A204.1 (cell line): ENCODE results near the gene KRTAP10-6.
"Not testable (repeated sequence)": the region's sequence is repeated elsewhere in the genome, so short reads cannot be mapped to it uniquely, and the experiment has no call there.

Source experiments
- FAIRE-seq: peaks from 2 replicates; lab custom pipeline; 2012; peaks lifted over from hg19 to GRCh38; lab: Jason Lieb, UNC

The KRTAP10-6 gene

DNA sequence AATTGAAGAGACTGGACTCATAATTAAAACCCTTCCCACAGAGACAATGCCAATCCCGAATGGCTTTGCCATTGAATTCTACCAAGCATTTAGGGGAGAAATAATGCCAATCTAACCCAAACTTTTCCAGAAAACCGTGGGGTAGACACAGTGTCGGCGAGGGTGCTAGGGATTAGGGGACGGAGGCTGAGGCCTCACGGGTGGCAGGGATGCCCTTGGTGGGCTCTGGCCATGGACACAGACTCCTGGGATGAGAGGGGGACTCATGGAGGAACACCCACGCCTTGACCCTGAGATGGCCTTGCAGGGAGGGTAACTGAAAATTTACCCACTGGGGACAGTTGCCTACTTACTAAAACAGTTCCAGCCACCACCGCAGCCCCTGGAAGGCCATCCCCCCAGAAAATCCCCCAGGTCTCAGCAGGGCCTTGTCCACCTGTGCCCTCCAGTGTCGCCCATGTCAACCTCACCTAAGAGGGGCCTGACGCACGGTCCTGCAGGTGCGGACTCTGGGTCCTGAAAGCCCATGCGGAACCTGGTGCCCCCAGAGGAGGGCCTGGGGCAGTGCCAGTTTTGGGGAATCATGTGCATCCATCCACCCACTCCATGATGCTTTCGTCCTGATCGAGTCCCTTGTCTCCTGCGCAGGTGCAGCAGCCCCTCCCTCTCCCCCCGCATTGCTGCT lies 13.8 kb downstream of the KRTAP10-6 start:
- no peak for FAIRE-seq

DNA sequence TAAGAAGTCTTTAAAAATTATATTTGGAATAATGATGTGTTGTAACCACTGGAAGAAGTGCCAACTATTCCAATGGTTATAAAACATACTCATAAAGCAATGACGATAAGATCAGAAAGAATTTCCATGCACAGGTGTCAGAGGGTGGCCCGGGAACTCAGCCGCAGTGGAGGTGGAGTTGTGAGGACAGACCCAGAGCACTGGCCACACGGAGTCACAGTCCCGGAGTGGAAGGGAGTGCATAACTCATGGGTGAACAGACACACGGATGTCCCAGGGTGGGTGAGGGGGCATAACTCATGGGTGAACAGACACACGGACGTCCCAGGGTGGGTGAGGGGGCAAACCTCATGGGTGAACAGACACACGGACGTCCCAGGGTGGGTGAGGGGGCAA lies 16.3 kb downstream of the KRTAP10-6 start:
- FAIRE-seq: no peak

DNA sequence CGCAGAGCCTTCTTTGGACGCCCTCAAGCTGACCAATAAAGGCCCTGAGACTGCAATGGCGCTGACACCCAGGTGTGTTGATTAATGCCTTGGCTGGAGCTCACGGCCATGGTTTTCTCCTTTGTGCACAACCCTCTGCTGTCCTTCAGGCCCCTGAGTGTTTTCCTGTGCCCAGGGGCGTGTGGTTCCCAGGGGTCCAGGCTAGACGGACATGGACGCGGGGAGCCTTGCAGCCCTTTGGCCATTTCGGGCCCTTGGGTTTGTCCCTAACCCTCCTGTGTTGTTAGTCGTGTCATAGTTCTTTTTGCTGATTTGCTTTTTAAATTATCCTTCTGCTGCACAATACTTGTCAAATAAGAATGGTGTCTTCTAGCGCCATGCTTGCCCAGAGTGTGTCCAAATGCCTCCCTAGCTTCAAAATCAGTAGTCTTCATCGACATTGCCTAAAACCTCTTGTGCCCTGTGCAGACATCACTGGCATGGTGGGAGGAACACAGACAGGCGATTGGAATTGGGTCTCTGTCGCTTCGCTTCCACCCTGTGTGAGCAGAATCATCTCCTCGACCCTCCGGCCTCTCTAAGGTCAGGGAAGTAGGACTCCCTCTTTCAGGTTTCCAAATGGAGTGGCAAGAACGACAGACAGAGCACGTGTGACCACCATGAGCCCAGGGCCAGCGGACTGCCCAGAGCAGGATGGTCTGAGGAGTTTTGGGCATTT lies 16.8 kb downstream of the KRTAP10-6 start:
- no peak for FAIRE-seq

DNA sequence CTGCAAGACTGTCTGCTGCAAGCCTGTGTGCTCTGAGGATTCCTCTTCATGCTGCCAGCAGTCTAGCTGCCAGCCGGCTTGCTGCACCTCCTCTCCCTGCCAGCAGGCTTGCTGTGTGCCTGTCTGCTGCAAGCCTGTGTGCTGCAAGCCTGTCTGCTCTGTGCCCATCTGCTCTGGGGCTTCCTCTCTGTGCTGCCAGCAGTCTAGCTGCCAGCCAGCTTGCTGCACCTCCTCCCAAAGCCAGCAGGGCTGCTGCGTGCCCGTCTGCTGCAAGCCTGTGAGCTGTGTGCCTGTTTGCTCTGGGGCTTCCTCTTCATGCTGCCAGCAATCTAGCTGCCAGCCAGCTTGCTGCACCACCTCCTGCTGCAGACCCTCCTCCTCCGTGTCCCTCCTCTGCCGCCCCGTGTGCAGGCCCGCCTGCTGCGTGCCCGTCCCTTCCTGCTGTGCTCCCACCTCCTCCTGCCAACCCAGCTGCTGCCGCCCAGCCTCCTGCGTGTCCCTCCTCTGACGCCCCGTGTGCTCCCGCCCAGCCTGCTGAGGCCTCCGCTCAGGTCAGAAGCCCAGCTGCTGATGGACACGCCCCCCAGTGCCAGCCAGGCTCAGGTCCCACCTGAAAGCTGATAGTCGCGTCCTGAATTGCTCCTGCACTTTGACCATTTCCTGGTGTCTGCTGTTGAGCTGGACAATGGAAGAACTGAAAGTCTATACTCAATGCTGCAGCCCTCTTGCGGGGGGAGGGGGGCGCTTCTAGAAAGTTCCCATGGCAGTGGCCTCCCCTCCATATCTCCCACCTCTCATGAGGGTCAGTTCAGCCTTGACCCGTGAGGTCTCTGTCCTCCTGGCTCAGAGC lies 17.6 kb downstream of the KRTAP10-6 start:
- no peak for FAIRE-seq

DNA sequence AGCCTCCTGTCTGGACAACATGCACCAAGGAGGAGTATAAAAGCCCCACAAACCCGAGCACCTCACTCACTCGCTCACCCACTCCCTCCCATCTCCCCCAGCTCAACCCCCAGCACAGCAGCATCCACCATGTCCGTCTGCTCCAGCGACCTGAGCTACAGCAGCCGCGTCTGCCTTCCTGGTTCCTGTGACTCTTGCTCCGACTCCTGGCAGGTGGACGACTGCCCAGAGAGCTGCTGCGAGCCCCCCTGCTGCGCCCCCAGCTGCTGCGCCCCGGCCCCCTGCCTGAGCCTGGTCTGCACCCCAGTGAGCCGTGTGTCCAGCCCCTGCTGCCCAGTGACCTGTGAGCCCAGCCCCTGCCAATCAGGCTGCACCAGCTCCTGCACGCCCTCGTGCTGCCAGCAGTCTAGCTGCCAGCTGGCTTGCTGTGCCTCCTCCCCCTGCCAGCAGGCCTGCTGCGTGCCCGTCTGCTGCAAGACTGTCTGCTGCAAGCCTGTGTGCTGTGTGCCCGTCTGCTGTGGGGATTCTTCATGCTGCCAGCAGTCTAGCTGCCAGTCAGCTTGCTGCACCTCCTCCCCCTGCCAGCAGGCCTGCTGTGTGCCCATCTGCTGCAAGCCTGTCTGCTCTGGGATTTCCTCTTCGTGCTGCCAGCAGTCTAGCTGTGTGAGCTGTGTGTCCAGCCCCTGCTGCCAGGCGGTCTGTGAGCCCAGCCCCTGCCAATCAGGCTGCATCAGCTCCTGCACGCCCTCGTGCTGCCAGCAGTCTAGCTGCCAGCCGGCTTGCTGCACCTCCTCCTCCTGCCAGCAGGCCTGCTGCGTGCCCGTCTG lies 18.5 kb downstream of the KRTAP10-6 start, which contains the start of gene KRTAP10-4:
Gene KRTAP10-4 (plus strand): TSS at position 100 of the 827 bp plus-strand sequence. CDS start 30 bp downstream, at position 130.
- not testable (repeated sequence) for FAIRE-seq

DNA sequence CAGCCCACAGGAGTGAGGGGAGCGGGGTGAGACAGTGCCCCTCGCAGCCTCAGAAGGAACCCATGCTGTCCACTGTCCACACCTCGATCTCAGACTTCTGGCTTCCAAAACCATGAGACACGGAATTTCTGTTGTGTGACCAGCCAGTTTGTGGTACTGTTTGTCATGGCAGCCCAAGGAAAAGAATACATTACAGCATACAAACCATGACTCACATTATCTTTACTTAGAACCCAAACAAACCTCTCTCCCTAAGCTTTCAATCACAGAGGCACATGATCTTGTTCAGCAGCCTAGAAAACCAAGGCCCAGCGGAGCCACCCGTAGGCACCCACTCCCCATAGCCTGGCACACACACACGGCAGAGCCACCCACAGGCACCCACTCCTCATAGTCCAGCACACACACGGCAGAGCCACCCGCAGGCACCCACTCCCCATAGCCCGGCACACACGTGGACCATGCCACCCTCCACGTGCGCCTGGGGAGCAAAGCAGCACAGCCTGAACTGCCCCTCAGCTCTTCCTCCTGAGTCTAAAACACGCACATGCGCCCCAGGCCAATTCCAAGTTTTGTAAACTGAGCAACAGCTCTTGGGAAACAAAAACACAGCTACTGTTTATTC lies 19.2 kb downstream of the KRTAP10-6 start:
- no peak for FAIRE-seq

DNA sequence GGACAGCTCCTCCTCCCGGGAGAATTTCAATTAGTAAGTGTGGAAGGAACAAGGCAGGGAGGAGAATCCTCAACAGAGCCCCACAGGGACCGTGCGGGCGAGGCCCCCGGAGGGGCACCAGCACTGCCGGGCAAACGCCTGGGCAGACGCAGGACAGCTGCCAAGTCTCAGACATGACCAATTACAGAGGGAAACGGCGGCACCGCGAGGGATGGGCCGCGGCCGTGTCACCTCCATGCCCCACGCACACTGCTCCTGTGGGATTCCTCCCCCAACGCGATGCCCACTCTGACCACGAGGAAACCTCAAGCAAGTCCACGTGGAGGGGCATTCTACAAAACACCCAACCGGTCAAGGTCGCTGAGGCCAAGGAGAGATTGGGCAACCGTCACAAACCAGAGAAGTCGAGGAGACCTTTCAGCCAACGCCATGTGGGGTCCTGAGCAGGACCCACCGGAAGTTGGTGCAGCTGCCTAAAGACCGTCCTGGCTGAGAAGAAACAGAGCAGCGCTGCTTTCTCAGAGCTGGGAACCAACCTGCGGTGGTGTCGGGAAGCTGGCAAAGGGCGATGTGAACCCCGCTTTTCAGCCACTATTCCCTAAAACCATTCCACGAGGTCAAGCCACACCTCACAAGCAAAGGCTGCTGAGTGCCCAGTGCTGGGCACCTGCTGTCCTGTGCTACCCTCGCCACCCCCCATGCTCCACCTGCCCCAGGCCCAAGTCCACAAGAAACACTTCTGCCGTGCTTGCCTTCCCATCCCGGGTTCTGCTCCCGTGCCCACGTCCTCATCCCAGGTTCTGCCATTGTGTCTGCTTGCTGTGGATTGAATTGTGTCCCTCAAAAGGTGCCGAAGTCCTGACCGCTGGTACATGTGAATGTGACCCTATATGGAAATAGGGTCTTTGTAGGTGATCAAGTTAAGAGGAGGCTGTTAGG lies 20.2 kb downstream of the KRTAP10-6 start:
- no peak for FAIRE-seq

DNA sequence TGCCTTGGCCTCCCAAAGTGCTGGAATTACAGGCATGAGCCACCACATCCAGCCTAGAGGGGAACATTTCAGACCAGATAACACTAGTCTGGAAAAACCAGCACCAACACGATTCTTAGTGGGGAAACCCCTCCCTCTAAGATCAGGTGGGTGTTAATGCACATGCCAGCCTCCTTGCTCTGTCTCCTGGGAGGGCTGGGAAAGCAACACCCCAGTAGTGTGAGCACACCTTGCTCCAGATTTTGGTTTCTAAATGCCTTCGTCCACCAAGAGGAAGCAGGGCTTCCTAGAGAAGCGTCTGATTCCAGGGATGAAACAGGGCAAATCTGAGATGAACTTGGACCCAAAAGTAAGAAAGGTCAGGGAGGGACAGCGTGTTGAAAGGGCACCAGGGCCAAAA lies 21.0 kb downstream of the KRTAP10-6 start:
- FAIRE-seq: no peak

DNA sequence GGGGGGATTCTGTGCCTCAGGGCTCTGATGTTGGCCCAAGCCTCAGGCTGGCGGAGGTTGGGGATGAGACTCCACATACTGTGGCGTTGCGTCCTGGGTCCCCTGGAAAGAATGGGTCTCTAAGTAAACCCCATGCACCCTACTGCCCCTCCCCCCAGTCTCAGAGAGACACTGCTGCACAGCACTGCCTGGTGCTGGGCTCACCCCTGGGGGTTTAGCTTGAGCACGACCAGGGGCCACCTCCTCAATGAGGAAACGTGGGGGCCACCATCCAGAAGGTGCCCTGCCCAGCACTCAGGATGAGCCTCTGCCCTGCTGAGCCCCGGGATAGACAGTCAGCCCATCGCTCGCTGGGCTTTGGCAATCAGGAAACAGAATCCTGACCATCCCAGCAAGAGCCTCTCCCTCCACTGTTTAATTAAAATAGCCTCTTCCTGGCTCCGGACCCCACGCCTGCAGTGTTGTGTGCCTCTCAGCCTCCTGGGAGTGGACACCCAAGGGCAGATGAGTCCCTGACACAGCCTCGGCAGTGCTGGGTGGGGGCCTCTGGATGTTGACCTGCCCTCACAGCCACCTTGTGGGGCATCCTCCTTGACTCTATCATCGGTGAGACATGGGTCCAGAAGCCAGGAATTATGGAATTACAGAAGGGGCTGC lies 22.3 kb downstream of the KRTAP10-6 start:
- FAIRE-seq: no peak

DNA sequence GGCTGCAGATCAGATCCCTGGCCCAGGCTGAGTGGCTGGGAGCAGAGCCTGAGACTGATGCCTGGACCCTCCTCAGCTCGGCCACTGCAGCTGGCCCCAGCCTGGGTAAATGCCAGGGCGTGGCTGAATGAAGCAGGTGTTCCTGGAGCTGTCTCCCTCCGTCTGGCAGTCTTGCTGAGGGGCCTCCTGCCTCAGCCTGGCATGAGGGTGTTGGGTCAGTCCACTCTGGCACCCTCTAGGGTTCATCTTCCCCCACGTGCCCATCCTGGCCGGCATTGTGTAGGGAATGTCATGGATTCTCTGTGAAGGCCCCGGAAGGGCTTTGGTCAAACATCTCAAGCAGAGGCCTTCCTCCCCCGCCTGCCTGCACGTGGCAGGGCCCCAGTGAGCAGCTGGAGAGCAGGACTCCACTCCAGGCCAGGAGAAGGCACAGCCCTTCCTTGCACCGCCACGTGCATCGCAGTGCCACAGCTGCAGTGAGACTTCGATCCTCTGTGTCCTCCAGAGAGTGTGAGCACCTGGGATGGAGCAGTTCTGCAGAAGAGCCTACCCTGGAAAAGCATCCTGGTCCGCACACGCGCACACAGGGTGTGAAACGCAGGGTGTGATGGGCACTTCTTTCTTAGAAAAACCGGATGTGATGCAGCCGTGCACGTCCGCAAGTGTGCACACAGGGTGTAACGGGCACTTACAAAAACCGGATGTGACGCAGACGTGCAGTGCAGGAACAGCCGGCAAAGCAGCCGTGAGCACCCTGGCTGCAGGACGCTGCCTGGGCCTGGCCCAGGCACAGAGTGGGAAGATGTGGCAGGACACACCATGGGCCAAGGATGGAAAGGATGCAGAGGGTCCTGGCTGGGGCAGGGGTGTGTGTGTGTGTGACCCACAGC lies 23.4 kb downstream of the KRTAP10-6 start:
- FAIRE-seq: no peak

DNA sequence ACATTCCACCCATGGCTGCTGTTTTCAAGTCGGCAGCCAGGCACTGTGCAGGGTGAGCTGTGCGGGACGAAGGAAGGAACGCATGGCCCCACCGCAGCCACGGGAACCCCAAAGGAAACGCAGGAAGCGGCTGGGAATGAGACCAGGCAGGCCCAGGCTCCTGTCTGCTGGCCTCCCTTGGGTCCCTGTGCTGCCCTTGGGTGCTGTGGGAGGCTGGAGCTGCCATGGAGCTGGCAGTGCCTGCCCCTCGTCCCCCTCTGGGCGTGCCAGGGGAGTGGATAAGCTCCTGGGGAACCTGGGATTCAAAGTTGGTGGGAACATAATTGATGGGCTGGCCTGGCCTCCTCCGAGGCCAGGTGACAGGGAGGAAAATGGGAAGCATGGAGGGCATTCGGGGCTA lies 24.0 kb downstream of the KRTAP10-6 start:
- FAIRE-seq: no peak

DNA sequence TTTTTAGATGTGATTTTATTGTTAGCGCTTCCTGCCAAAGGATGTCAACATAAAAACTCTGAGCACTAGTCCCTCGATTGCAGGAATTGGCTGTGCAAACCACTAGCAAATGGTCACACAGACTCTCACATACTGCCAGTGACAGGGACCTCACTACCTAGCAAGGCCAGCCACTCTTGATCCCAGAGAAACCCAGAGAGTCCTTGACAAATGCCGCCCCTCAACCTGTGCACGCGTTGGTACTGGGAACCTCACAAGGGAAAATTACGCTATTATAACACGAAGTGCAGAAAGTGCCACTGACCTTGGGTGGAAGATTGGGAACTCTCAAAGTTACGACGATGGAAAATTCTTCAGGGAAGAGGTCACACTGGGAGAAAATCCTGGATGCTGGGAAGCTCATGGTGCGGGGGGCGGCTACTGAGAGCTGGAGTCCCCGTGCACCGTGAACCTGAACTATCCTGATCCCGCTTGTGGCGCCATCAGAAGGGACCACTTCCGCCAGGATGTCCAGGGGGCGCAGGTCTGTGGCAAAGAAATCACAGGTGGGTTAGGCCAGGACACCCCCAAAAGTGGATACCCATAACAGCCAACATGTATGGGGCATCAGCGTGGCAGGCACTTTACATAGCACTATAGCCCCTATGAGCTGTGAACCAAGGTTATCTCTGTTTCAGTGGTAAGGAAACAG lies 24.7 kb downstream of the KRTAP10-6 start:
- no peak for FAIRE-seq

DNA sequence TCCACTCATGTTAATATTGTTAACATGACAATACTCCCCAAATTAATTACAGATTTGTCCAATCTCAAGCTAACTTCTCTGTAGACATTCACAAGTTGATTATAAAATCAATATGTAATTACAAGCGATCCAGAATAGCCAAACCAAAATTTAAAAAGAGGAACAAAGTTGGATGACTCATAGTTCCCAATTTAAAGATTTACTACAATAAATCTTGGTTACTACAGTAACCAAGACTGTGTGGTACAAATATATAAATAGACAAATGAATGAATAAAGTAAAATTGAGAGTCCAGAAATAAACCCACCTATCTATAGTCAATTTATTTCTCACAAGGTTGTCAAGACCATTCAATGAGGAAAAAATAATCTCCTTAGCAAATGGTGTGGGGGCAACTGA lies 25.9 kb downstream of the KRTAP10-6 start:
- FAIRE-seq: no peak

DNA sequence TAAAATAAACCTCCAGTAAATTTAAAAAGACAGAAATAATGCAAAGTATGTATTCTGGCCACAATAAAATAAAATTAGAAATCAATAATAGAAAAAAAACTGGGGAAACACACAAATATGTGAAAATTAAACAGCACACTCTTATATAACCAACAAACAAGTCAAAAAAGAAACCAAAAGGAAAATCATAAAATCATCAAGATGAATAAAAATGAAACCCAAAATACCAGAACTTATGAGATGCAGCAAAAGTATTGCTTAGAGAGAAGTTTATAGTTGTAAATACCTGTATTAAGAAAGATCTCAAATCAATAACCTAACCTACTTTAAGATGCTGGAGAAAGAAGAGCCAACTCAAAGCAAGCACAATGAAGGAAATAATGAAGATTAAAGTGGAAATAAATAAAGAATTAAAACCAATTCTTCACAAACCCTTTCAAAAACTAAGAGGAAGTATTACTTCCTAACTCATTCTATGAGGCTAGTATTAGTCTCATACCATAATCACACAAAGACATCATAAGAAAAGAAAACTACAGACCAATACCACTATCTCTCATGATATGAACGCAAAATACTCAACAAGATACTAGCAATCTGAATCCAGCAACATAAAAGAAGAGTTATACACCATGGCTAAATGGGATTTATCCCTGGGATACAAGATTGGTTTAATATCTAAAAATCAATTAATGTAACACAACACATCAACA lies 27.3 kb downstream of the KRTAP10-6 start:
- FAIRE-seq: no peak

DNA sequence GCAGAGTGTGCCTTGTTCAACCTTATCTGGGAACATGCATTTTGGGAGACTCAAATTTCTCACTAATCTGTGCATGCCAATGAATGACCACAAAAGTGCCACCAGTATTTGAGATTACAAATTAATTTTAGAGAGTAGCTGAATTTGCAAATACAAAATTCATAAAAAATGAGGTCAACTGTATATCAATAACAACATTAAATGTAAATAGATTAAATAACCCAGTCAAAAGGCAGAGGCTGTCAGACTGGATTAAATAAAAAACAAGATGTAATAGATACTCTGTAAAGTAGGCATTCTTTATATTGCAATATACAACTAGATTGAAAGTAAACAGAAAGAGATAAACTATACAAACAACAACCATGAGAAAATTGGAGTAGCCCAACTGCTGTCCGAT lies 28.2 kb downstream of the KRTAP10-6 start:
- no peak for FAIRE-seq

DNA sequence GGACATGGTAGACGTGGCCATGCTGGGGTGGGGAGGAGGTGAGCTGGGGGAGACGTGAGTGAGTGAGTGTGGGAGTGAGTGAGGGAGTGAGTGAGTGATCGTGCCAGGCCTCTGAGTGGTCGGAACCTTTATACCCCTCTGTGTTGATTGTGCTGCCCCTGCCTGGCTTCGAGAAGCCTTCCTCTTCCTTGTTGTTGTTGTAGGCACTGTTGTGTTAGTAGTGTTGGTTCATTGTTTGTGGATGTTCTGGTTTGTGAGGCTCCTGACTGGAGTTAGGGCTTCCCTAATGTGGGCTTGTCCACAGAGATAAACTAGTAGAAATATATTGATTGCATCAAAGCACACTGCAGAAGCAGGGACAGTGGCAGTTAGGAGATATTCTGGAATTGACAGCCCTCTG lies 33.6 kb downstream of the KRTAP10-6 start, which contains the start of gene KRTAP10-3:
Gene KRTAP10-3 (minus strand): TSS at position 101 of the 400 bp plus-strand sequence. CDS start 80 bp downstream, at position 21.
- FAIRE-seq: no peak

DNA sequence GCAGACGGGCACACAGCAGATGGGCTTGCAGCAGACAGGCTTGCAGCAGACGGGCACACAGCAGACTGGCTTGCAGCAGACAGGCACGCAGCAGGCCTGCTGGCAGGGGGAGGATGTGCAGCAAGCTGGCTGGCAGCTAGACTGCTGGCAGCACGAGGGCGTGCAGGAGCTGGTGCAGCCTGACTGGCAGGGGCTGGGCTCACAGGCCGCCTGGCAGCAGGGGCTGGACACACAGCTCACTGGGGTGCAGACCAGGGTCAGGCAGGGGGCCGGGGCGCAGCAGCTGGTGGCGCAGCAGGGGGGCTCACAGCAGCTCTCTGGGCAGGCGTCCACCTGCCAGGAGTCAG lies 34.0 kb downstream of the KRTAP10-6 start:
- not testable (repeated sequence) for FAIRE-seq
